Liver (tissue), 3 donors: ENCODE measurements around the gene MAPK7.

ENCODE experiments used
- CTCF ChIP-seq: fragments of 150-350 bp; IDR thresholded peaks from 2 replicates; pipeline ENCODE4 v1.5.1; 2017; ENCODE audit warnings: improper control_type of control experiment, low read depth, low read length; ENCODE audit not compliant: missing input control
- FOXA1 ChIP-seq: IDR thresholded peaks from 2 replicates; pipeline ENCODE4 v1.6.1; 2016; ENCODE audit warnings: antibody characterized with exemption
- MAX ChIP-seq: IDR thresholded peaks from 2 replicates; pipeline ENCODE4 v1.6.1; 2016; ENCODE audit warnings: antibody characterized with exemption
- RXRA ChIP-seq, 2 donors: IDR thresholded peaks; 2 replicates each; pipeline ENCODE4 v1.6.1; 2017 to 2018; ENCODE audit warnings: antibody characterized with exemption in 2 of 2, mild to moderate bottlenecking in 1 of 2
- TF ChIP-seq, protein P1 (sequence below): IDR thresholded peaks from 2 replicates; pipeline ENCODE4 v1.6.1; 2016; ENCODE audit warnings: antibody characterized with exemption, mild to moderate bottlenecking
- donor health status: healthy.
- donor health status: healthy.

- TF ChIP-seq RXRA (IDR thresholded peaks at IDR 0.05) (no peak), CTCF (no peak), MAX (no peak), FOXA1 (no peak)
- TF ChIP-seq, protein P1, sequence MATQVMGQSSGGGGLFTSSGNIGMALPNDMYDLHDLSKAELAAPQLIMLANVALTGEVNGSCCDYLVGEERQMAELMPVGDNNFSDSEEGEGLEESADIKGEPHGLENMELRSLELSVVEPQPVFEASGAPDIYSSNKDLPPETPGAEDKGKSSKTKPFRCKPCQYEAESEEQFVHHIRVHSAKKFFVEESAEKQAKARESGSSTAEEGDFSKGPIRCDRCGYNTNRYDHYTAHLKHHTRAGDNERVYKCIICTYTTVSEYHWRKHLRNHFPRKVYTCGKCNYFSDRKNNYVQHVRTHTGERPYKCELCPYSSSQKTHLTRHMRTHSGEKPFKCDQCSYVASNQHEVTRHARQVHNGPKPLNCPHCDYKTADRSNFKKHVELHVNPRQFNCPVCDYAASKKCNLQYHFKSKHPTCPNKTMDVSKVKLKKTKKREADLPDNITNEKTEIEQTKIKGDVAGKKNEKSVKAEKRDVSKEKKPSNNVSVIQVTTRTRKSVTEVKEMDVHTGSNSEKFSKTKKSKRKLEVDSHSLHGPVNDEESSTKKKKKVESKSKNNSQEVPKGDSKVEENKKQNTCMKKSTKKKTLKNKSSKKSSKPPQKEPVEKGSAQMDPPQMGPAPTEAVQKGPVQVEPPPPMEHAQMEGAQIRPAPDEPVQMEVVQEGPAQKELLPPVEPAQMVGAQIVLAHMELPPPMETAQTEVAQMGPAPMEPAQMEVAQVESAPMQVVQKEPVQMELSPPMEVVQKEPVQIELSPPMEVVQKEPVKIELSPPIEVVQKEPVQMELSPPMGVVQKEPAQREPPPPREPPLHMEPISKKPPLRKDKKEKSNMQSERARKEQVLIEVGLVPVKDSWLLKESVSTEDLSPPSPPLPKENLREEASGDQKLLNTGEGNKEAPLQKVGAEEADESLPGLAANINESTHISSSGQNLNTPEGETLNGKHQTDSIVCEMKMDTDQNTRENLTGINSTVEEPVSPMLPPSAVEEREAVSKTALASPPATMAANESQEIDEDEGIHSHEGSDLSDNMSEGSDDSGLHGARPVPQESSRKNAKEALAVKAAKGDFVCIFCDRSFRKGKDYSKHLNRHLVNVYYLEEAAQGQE, result no peak
Observed at GRCh38 chr17:19333132-19333440, 45.2 kb upstream of the MAPK7 start.
